Activated naive CD8-positive, alpha-beta T cell treated with anti-CD3 and anti-CD28 coated beads for 36 hours (primary cell): ENCODE measurements around the gene ANK3. TPM values are rescaled to one million over a fixed set of nuclear protein-coding genes. Genes with fewer than 3 reads are reported as not detected.

Source experiments
- DNase-seq: peaks from one replicate; pipeline ENCODE4 v3.0.0; 2021
- H3K27ac Mint-ChIP-seq: one replicate; pipeline ENCODE4 v1.8.0; 2022; ENCODE audit warnings: mild to moderate bottlenecking, moderate library complexity, mixed read lengths
- H3K27me3 Mint-ChIP-seq: one replicate; pipeline ENCODE4 v1.8.0; 2022; ENCODE audit warnings: mild to moderate bottlenecking, mixed read lengths
- H3K36me3 Mint-ChIP-seq: one replicate; pipeline ENCODE4 v1.8.0; 2021; ENCODE audit warnings: mild to moderate bottlenecking, mixed read lengths
- H3K4me1 Mint-ChIP-seq: one replicate; pipeline ENCODE4 v1.8.0; 2021; ENCODE audit warnings: mixed read lengths
- H3K4me3 Mint-ChIP-seq: one replicate; pipeline ENCODE4 v1.8.0; 2022; ENCODE audit warnings: mild to moderate bottlenecking, moderate library complexity, mixed read lengths
- H3K9me3 Mint-ChIP-seq: one replicate; pipeline ENCODE4 v1.8.0; 2022; ENCODE audit warnings: mixed read lengths
- total RNA-seq, 2 experiments: library from RNA; stranded (reverse); gene quantifications; one replicate each; pipeline ENCODE4 v1.2.3, GENCODE V29; 2021

Gene ANK3
- total RNA-seq, 2 experiments from 2014 or later, result 1.3 to 1.7 TPM

- H3K9me3 Mint-ChIP-seq, result no peaks in the 10 kb centered on the region
- no peak overlapping the region for H3K27ac Mint-ChIP-seq
- H3K27me3 Mint-ChIP-seq, result peaks cover 5% of the 10 kb centered on the region
- DNase-seq, result no peak
- H3K4me3 Mint-ChIP-seq, result no peak overlapping the region
- H3K4me1 Mint-ChIP-seq, result no peaks in the 10 kb centered on the region
- H3K36me3 Mint-ChIP-seq, result no peaks in the 10 kb centered on the region
These were observed 303.3 kb downstream of the ANK3 start for GRCh38 chr10:60086421-60086820.

GRCh38 chr10:60082744-60083344 lies 306.8 kb downstream of the ANK3 start:
- Mint-ChIP-seq H3K4me1 (no peaks in the 10 kb centered on the region), H3K27ac (no peak overlapping the region), H3K9me3 (no peaks in the 10 kb centered on the region), H3K27me3 (peaks cover 9% of the 10 kb centered on the region), H3K36me3 (no peaks in the 10 kb centered on the region), H3K4me3 (no peak overlapping the region)
- DNase-seq, result no peak

GRCh38 chr10:60082341-60082740 lies 307.3 kb downstream of the ANK3 start:
- no peak overlapping the region for H3K4me3 Mint-ChIP-seq
- H3K27ac Mint-ChIP-seq, result no peak overlapping the region
- no peaks in the 10 kb centered on the region for H3K4me1 Mint-ChIP-seq
- no peaks in the 10 kb centered on the region for H3K36me3 Mint-ChIP-seq
- no peak for DNase-seq
- H3K27me3 Mint-ChIP-seq, result peaks cover 9% of the 10 kb centered on the region
- H3K9me3 Mint-ChIP-seq, result no peaks in the 10 kb centered on the region

GRCh38 chr10:60073781-60074656 lies 315.7 kb downstream of the ANK3 start:
- no peak overlapping the region for H3K27ac Mint-ChIP-seq
- no peaks in the 10 kb centered on the region for H3K9me3 Mint-ChIP-seq
- no peak overlapping the region for H3K4me3 Mint-ChIP-seq
- no peaks in the 10 kb centered on the region for H3K36me3 Mint-ChIP-seq
- H3K27me3 Mint-ChIP-seq, result peaks cover 7% of the 10 kb centered on the region
- no peaks in the 10 kb centered on the region for H3K4me1 Mint-ChIP-seq
- DNase-seq, result no peak

GRCh38 chr10:60073397-60073780 lies 316.3 kb downstream of the ANK3 start:
- no peak for DNase-seq
- Mint-ChIP-seq H3K36me3 (no peaks in the 10 kb centered on the region), H3K4me3 (no peak overlapping the region), H3K27ac (no peak overlapping the region), H3K9me3 (no peaks in the 10 kb centered on the region), H3K27me3 (peaks cover 7% of the 10 kb centered on the region), H3K4me1 (no peaks in the 10 kb centered on the region)

- Mint-ChIP-seq H3K27ac (no peak overlapping the region), H3K27me3 (no peaks in the 10 kb centered on the region), H3K36me3 (no peaks in the 10 kb centered on the region), H3K9me3 (no peaks in the 10 kb centered on the region), H3K4me3 (no peak overlapping the region), H3K4me1 (no peaks in the 10 kb centered on the region)
- no peak for DNase-seq
These were observed 320.4 kb downstream of the ANK3 start for GRCh38 chr10:60069311-60069710.

- no peaks in the 10 kb centered on the region for H3K36me3 Mint-ChIP-seq
- no peak overlapping the region for H3K4me3 Mint-ChIP-seq
- no peak overlapping the region for H3K27ac Mint-ChIP-seq
- peaks cover 2% of the 10 kb centered on the region for H3K4me1 Mint-ChIP-seq
- H3K9me3 Mint-ChIP-seq, result no peaks in the 10 kb centered on the region
- H3K27me3 Mint-ChIP-seq, result peaks cover 11% of the 10 kb centered on the region
- DNase-seq, result no peak
These were observed 339.3 kb downstream of the ANK3 start for GRCh38 chr10:60050366-60050765.

- Mint-ChIP-seq H3K4me3 (no peak overlapping the region), H3K27me3 (peaks cover 11% of the 10 kb centered on the region), H3K27ac (no peak overlapping the region), H3K36me3 (no peaks in the 10 kb centered on the region), H3K4me1 (no peaks in the 10 kb centered on the region), H3K9me3 (no peaks in the 10 kb centered on the region)
- no peak for DNase-seq
These were observed 341.6 kb downstream of the ANK3 start for GRCh38 chr10:60048091-60048501.

- no peak for DNase-seq
- Mint-ChIP-seq H3K27ac (no peak overlapping the region), H3K4me1 (no peaks in the 10 kb centered on the region), H3K9me3 (no peaks in the 10 kb centered on the region), H3K27me3 (peaks cover 14% of the 10 kb centered on the region), H3K36me3 (no peaks in the 10 kb centered on the region), H3K4me3 (no peak overlapping the region)
These were observed 344.1 kb downstream of the ANK3 start for GRCh38 chr10:60045571-60045970.

- H3K36me3 Mint-ChIP-seq, result no peaks in the 10 kb centered on the region
- no peak for DNase-seq
- no peaks in the 10 kb centered on the region for H3K9me3 Mint-ChIP-seq
- H3K27ac Mint-ChIP-seq, result no peak overlapping the region
- H3K4me1 Mint-ChIP-seq, result no peaks in the 10 kb centered on the region
- H3K4me3 Mint-ChIP-seq, result no peak overlapping the region
- H3K27me3 Mint-ChIP-seq, result peaks cover 14% of the 10 kb centered on the region
These were observed 344.7 kb downstream of the ANK3 start for GRCh38 chr10:60044971-60045370.

- Mint-ChIP-seq H3K27ac (no peak overlapping the region), H3K9me3 (no peaks in the 10 kb centered on the region), H3K27me3 (peaks cover 14% of the 10 kb centered on the region), H3K4me3 (no peak overlapping the region), H3K36me3 (no peaks in the 10 kb centered on the region), H3K4me1 (no peaks in the 10 kb centered on the region)
- no peak for DNase-seq
These were observed 345.4 kb downstream of the ANK3 start for GRCh38 chr10:60044242-60044641.

GRCh38 chr10:60043561-60044241 lies 346.0 kb downstream of the ANK3 start:
- Mint-ChIP-seq H3K27me3 (peaks cover 17% of the 10 kb centered on the region), H3K36me3 (no peaks in the 10 kb centered on the region), H3K4me3 (no peak overlapping the region), H3K4me1 (no peaks in the 10 kb centered on the region), H3K27ac (no peak overlapping the region), H3K9me3 (no peaks in the 10 kb centered on the region)
- no peak for DNase-seq

GRCh38 chr10:60042914-60043313 lies 346.8 kb downstream of the ANK3 start:
- no peak for DNase-seq
- Mint-ChIP-seq H3K27me3 (peaks cover 15% of the 10 kb centered on the region), H3K9me3 (no peaks in the 10 kb centered on the region), H3K36me3 (no peaks in the 10 kb centered on the region), H3K4me3 (no peak overlapping the region), H3K27ac (no peak overlapping the region), H3K4me1 (no peaks in the 10 kb centered on the region)

GRCh38 chr10:60042262-60042661 lies 347.4 kb downstream of the ANK3 start:
- H3K4me3 Mint-ChIP-seq, result no peak overlapping the region
- no peaks in the 10 kb centered on the region for H3K4me1 Mint-ChIP-seq
- no peak for DNase-seq
- no peaks in the 10 kb centered on the region for H3K36me3 Mint-ChIP-seq
- no peaks in the 10 kb centered on the region for H3K9me3 Mint-ChIP-seq
- peaks cover 14% of the 10 kb centered on the region for H3K27me3 Mint-ChIP-seq
- H3K27ac Mint-ChIP-seq, result no peak overlapping the region

- no peaks in the 10 kb centered on the region for H3K4me1 Mint-ChIP-seq
- H3K36me3 Mint-ChIP-seq, result no peaks in the 10 kb centered on the region
- no peaks in the 10 kb centered on the region for H3K9me3 Mint-ChIP-seq
- H3K4me3 Mint-ChIP-seq, result no peak overlapping the region
- peaks cover 10% of the 10 kb centered on the region for H3K27me3 Mint-ChIP-seq
- DNase-seq, result no peak
- H3K27ac Mint-ChIP-seq, result no peak overlapping the region
These were observed 348.1 kb downstream of the ANK3 start for GRCh38 chr10:60041489-60042133.
